GM18511 (cell line): ENCODE measurements around the gene RGS6.

ENCODE experiments used
- ATAC-seq: cut with Tn5 transposase; IDR thresholded peaks from one replicate; pipeline ENCODE4 v1.9.1; 2021; ENCODE audit warnings: mild to moderate bottlenecking, moderate library complexity; ENCODE audit not compliant: unreplicated experiment

Gene RGS6

DNA sequence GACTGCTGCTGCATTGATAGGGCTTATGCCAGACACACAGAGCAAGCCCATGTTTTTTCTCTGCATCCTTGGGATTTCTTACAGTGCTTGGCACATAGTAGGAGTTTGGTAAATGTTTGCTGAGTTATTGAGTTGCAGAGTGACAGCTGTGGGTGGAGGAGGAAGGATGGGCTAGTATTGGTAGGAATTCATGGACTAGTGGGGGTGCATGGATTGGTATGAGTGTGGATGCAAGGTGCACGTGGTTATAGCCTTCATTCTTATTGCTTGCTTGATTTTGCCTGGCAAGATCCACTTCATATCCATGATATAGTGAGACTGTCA lies 11.4 kb downstream of the RGS6 start:
- no peak for ATAC-seq

DNA sequence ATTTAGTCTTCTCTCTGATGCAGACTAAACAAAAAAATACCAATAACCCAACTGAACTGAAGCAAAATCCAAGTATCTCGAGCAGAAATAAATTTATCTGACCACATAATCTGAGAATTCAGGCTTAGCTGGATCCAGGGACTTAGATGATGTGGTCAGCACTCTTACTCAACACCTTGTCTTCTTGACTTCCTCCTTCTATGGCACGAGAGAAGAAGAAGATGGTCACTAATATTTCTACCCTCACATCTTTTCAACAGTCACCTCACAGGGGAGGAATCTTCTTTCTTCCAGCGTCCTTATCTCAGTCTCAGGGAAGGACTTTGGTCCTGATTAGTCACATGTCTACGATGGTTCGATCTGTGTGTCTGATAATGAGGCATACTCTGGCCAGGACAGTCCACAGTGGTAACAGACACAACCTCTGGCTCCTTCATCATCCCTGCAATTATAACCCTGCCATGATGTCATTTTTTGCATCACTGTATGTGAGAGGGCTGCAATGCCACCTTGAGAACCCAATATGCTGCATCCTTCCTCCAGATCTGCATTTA lies 15.8 kb downstream of the RGS6 start:
- ATAC-seq = no peak

DNA sequence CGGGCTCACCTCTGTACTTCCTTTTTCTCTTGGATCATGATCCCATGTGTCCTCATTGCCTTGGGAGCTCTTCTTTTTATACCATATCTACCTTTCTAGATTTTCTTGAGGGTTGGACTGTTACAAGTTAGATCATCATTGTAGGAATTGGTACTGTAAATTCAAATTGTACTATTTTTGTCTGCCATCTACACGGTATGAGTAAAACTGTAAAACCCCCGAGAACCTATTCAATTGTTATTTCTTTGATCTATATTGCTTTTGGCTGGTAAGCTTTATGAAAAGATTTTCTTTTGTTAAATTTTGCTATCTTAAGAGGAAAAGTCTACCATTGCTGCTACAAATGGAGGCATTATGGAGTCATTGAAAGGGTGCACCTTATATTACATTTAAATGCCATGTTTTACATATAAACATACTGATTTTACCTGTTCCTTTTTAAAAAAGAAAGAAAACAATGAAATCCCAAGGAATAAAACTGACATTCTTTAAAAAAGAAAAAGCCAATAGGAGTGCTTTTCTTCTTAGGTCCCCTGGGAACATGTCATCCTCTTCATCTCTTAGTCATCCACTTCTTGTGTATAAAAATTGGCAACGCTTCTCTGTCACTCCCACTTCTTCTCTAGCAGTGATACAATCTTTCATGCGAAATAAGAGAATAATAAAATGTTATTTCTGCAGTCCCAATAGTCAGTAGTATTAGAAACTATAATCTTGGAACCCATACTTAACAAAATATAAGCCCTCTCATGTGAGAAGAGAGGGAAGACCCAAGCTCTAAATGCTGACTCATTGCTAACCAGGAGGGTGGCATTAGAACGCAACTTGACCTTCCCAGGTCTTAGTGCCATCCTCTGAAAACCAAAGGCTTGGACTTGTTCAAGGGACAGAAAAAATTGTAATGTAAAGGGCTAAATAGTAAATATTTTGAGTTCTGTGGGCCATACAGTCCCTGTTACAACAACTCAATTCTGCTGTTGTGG lies 20.4 kb downstream of the RGS6 start:
- no peak for ATAC-seq

DNA sequence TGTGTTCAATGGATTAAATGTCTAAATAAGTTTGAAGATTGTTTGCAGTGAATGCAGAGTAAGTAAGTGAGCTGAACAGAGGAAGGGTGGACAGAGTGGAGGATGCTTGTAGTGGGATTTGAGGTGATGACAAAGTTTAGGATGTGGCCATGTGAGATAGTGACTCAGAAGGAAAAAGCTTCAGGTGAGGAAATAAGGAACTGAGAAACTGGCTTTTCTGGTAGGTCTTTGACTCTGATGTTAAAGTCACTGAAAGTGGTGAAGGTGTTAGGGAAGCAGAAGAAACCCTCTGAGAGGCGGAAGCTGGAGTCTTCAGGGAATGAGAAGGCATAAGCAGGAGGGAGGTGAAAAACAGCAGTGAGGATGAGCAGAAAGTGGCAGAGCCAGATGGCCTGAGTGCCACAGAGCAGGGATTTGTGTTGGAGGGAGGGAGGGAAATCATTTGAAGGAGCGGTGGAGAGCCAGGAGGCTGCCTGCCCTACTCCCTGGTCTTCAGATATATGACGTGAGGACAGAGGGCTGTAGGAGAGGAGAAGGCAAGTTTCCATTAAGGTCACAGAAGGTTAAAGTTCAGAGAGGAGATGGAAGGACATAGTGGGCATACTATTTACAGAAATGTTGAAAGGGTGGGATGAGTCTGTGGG lies 24.8 kb downstream of the RGS6 start:
- ATAC-seq = peak; percentile 84

DNA sequence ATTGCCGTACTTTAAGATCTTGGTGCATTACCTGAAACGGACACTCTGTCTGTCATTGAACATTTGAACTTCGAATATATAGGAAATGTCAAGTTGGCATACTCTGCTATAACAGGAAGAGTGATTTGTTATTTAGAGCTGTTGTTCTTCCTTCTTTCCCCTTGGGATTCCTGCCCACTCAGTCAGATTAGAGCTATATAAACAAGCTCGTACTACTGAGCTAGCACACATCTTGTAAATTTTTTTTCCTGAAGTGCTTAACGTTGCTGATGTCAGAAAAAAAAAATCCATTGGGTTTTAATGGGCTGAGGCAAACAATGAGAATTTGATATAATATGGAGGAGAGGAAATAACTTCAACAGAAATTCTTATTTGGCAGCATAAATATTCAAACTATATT lies 26.8 kb downstream of the RGS6 start:
- ATAC-seq = no peak

DNA sequence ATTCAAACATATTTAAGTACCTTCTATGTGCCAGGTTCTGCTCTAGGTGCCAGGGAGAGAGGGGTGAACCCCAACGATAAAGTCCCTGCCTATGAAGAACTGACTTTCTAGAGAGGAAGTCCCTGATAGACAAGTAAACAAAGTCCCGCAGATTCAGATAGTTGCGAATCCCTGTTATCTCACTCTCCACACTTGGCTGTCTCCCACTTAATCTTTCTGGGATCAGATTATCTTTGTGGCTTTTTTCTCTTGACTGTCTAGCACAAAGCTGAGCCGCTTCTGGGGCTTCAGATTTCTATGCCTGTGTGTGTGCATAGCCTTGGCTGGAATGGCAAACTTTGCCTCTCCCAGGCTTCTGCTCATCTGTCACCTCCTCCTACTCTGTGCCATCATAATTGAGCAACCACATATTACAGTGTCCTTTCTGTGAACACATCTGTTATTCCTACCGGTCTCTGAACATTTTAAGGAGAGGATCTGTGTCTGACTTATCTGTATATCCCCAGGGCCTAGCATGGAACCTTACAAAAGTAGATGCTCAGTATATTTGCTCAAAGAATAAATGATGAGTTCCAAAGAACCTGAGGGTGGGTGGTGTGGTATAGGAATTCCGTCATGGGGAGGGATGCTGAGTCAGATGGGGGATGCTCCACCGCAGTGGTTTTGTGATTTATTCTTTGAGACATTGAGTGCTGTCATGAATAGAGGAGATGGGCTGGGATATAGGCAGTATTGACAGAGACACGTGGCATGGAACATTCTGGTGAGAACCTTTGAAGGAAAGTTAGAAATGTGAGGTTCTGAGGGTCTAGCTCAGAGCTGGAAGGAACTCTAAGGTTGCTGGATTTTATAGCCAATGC lies 28.5 kb downstream of the RGS6 start:
- no peak for ATAC-seq

GRCh38 chr14:71961972-71962371 lies 29.7 kb downstream of the RGS6 start:
- no peak for ATAC-seq

DNA sequence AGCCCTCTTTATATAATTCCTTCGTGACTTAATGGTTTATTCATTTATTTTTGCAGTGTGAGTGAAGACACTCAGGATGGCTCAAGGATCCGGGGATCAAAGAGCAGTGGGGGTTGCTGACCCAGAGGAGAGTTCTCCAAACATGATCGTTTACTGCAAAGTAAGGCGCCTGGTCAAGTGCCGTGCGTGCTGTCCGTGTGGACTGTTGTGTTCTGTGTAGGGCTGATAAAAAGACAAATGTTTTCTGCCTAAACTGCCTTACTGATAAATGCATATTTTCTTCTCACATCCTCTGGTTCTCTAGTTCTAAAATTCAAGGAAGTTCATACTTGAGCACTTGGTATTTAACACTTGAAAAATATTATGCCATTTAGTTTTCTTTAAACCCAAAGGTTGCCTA lies 32.5 kb downstream of the RGS6 start:
- ATAC-seq = no peak

GRCh38 chr14:71966528-71966927 lies 34.3 kb downstream of the RGS6 start:
- no peak for ATAC-seq

DNA sequence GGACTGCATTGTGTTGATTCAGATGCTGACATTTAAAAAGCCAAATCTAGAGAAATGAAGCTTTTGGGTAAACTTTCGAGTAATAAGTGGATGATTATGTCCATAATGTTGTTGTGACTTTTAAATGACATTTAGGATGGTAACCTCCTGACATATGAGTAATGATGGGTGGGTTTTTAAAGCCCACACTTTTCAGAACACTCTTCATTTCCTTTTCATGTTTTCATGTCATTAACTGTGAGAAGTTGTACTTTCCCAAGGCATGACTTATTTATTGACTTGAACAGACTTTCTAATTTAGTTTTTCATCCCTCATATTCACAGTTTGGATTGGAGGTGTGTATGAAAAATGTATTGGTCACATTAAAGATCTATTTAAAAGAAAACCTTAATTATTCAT lies 35.5 kb downstream of the RGS6 start:
- ATAC-seq = no peak

DNA sequence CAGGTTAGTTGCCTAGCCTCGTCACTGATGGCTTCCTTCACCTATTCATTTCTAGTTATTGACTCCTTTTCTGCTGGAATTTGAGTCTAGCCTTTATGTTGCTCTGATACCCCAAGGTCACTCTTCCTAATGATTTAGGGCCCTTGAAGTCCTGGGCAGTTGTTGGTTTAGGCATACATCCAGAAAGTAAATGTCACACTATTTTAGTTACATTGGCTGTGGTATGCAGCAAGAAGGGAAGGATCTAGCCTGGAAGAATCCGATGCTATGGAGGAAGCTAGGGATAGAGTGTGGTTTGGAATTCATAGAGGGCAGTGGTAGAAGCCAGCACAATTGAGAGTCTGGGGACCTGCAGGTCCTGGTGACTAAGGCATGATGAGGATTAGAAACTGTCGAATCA lies 38.0 kb downstream of the RGS6 start:
- no peak for ATAC-seq

DNA sequence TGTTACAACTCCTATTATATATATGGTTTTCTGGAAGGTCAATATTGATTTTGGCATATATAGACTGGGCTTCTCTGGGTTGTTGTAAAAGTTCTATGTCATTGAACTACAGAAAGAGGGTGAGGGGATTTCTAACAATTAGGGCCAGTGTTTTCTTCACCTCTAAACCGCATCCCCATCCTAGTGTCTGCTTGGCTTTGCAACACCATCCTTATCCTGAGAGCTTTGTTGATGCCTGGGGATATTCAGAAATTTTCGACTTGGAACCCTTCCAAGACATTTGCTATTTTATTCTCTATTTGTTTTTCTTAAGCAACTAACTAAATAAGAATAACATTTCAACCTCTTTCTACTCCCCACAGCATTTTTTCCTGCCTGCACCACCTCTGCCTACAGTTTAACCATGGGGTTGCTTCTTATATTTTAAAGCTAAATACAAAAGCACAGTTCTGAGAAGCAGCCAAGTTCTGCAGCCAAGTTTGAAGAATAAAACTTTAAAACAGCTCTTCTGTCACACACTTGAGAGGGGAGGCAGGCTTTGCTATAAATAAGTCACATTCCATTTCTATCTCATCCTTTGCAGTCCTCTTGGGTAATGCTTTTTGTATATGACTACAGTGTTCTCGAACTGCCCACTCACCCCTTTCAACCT lies 53.4 kb downstream of the RGS6 start:
- no peak for ATAC-seq

- ATAC-seq = no peak
Observed at GRCh38 chr14:71988476-71988875, 56.2 kb downstream of the RGS6 start.

DNA sequence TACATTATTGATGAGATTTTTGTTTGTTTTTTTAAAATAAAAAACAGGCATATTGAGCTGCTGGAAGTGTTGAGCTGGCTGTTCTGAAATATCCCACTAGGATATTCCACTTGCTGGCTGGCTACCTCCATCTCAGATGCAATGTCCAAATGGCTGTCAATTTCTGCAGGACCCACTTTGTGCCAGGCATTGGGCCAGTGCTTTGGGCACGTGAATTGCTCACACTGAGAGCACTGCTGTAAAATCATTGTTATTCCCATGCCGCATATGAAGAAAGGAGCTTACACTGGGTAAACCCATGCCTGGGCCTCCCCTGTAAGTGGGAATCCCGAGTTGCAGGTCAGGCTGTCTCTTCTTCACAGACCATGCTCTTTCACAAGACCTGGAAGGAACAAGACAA lies 56.7 kb downstream of the RGS6 start:
- ATAC-seq = no peak

DNA sequence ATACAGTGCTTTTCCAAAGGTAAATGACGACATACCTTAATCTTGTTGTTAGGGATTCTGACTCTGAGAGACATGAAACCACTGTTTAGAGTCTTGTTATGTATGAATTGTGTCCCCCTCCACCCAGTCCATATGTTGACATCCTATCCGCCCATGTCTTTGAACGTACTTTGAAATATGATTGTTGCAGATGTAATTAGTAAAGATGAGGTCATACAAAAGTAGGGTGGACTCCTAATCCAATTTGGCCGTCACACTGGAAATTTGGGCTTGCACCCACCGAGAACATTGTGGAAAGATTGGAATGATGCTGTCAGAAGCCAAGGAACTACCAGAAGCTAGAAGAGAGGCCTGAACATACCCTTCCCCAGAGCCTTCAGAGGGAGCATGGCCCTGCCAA lies 62.2 kb downstream of the RGS6 start:
- no peak for ATAC-seq

- no peak for ATAC-seq
Observed at GRCh38 chr14:71995741-71996140, 63.5 kb downstream of the RGS6 start.

DNA sequence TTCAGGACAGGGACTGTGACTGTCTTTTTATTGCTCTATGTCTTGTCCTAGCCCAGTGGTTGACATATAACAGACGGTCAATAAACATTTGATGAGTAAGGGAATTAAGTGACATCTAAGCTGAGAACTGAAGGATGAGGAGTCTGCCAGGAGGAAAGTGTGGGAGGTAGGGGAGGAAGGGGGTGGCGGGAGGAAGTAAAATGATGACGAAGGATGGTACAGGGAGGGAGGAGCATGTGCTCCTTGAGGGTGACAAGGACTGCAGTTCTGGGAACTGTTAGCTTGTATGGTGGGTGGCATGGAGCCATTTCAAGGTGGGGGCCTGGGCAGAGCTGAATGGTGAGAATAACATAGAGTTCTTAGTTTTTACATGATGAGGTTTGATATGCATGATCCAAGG lies 64.4 kb downstream of the RGS6 start:
- no peak for ATAC-seq

- ATAC-seq = no peak
Observed at GRCh38 chr14:72000907-72001306, 68.7 kb downstream of the RGS6 start.

DNA sequence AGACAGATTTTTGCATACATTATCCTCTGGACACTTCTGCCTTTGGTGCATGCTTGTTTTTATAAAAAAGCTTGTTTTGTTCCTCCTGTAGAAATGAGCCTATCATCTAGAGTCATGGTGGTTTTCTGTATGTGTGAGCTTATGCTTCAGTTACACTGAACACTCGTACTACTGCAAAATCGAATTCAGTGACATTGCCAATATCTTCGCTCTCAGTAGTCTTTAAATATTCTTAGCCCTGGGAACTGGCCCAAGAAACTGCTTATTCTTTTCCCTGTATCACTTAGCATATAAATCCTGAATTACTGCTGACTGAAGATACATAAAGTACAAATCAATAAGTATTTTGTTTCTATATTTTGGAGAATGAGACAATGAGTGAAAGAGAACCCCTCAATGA lies 70.5 kb downstream of the RGS6 start:
- ATAC-seq = no peak

GRCh38 chr14:72008666-72009065 lies 76.4 kb downstream of the RGS6 start:
- ATAC-seq = no peak

GRCh38 chr14:72010474-72010873 lies 78.2 kb downstream of the RGS6 start:
- no peak for ATAC-seq
